ENCODE measurements around the gene FLOT1.
A peak's percentile ranks its signal among the peaks of the same experiment; 100 is the strongest.
"Not testable (repeated sequence)": the region's sequence is repeated elsewhere in the genome, so short reads cannot be mapped to it uniquely, and the experiment has no call there.

Gene FLOT1

GRCh38 chr6:30724906-30725667 is 17.4 kb downstream of the FLOT1 start:
- H3K4me1 ChIP-seq (ENCODE audit: insufficient read depth, low read length): 0 out of 2 replicates have a peak, but pooled peaks cover 3% of the 10 kb centered on the region
- no peaks in the 10 kb centered on the region for H3K9me3 ChIP-seq (ENCODE audit: control insufficient read depth, insufficient read depth, low read length)
- peaks cover 24% of the 10 kb centered on the region for H3K36me3 ChIP-seq (ENCODE audit: insufficient read depth, low read length)
- no peak overlapping the region for H3K9ac ChIP-seq (ENCODE audit: low read depth, low read length)

- H3K4me1 ChIP-seq (ENCODE audit: insufficient read depth, low read length); H3K9ac ChIP-seq (ENCODE audit: low read depth, low read length); H3K9me3 ChIP-seq (ENCODE audit: control insufficient read depth, insufficient read depth, low read length): not testable (repeated sequence)
- H3K36me3 ChIP-seq (ENCODE audit: insufficient read depth, low read length): peaks cover 21% of the 10 kb centered on the region
Observed at GRCh38 chr6:30723843-30724741, 18.4 kb downstream of the FLOT1 start.

- not testable (repeated sequence) for H3K9ac ChIP-seq (ENCODE audit: low read depth, low read length); H3K4me1 ChIP-seq (ENCODE audit: insufficient read depth, low read length); H3K9me3 ChIP-seq (ENCODE audit: control insufficient read depth, insufficient read depth, low read length)
- H3K36me3 ChIP-seq (ENCODE audit: insufficient read depth, low read length): peaks cover 21% of the 10 kb centered on the region
Observed at GRCh38 chr6:30723159-30723842, 19.2 kb downstream of the FLOT1 start.

GRCh38 chr6:30722280-30723112 is 20.0 kb downstream of the FLOT1 start:
- Histone ChIP-seq H3K4me1 (ENCODE audit: insufficient read depth, low read length) (0 out of 2 replicates have a peak, but pooled peaks cover 3% of the 10 kb centered on the region), H3K9me3 (ENCODE audit: control insufficient read depth, insufficient read depth, low read length) (no peaks in the 10 kb centered on the region)

GRCh38 chr6:30722025-30722279 is 20.5 kb downstream of the FLOT1 start:
- H3K36me3 ChIP-seq (ENCODE audit: insufficient read depth, low read length): peaks cover 21% of the 10 kb centered on the region
- H3K4me1 ChIP-seq (ENCODE audit: insufficient read depth, low read length); H3K9me3 ChIP-seq (ENCODE audit: control insufficient read depth, insufficient read depth, low read length): not testable (repeated sequence)
- H3K9ac ChIP-seq (ENCODE audit: low read depth, low read length): peak overlapping the region; percentile 96

More at GRCh38 chr6:30722280-30723112, 20.0 kb downstream of the FLOT1 start:
- peak overlapping the region; percentile 96 for H3K9ac ChIP-seq (ENCODE audit: low read depth, low read length)
- peaks cover 21% of the 10 kb centered on the region for H3K36me3 ChIP-seq (ENCODE audit: insufficient read depth, low read length)

DNA sequence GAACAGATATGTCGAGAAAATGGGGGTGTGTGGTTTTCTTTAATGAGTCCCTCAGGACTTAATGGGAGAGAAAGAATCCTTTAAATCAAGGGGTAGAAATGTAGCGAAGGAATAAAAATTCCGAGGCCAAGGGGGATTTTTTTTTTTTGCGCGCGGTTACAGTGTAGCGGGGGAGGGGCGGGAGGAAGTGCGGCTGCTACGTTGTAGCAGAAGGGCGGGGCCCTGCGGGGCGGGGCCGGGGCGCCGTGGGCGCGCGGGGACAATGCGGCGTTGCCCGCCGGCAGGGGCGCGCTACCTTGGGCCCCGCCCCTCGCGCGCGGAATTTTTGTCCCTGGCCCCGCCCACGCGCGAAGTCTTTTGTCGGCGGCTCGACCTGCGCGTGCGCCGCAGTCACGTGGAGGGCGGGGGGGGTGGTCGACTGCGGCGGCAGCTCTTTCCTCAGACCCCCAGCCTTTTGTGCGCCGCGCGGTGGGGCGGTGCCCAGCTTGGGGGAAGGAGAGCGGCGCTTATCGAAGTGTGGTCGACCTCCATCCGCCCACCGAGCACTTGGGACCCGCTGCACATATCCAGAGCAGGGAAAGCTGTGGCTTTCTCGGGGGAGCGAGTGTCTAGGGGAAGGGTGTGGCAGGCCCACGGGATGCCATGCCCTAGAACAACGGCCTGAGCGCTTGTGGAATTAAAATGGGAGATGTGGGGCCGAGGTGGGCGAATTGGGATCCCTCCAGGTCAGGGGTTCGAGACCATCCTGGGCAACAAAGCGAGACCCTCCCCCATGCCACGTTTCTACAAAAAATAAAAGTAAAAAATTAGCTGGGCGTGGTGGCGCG is 21.1 kb downstream of the FLOT1 start:
- peak overlapping the region; percentile 99 for H3K9ac ChIP-seq (ENCODE audit: low read depth, low read length)
- H3K4me1 ChIP-seq (ENCODE audit: insufficient read depth, low read length): 0 out of 2 replicates have a peak, but pooled peaks cover 3% of the 10 kb centered on the region
- H3K9me3 ChIP-seq (ENCODE audit: control insufficient read depth, insufficient read depth, low read length): no peaks in the 10 kb centered on the region
- H3K36me3 ChIP-seq (ENCODE audit: insufficient read depth, low read length): peaks cover 21% of the 10 kb centered on the region

GRCh38 chr6:30720738-30721197 is 21.7 kb downstream of the FLOT1 start:
- Histone ChIP-seq H3K9ac (ENCODE audit: low read depth, low read length) (peak overlapping the region; percentile 99), H3K4me1 (ENCODE audit: insufficient read depth, low read length) (0 out of 2 replicates have a peak, but pooled peaks cover 3% of the 10 kb centered on the region), H3K9me3 (ENCODE audit: control insufficient read depth, insufficient read depth, low read length) (no peaks in the 10 kb centered on the region), H3K36me3 (ENCODE audit: insufficient read depth, low read length) (peaks cover 21% of the 10 kb centered on the region)

- H3K9ac ChIP-seq (ENCODE audit: low read depth, low read length): peak within 1 kb of the TSS; percentile 99
- no peaks in the 10 kb centered on the region for H3K9me3 ChIP-seq (ENCODE audit: control insufficient read depth, insufficient read depth, low read length)
- 0 out of 2 replicates have a peak, but pooled peaks cover 3% of the 10 kb centered on the region for H3K4me1 ChIP-seq (ENCODE audit: insufficient read depth, low read length)
- H3K36me3 ChIP-seq (ENCODE audit: insufficient read depth, low read length): peaks cover 21% of the 10 kb centered on the region
Observed at GRCh38 chr6:30719791-30720737, 22.4 kb downstream of the FLOT1 start, which contains the start of gene TUBB. TUBB (plus strand) TSS chr6:30720352; CDS start chr6:30720507, 155 bp downstream.

GRCh38 chr6:30719356-30719755 is 23.1 kb downstream of the FLOT1 start:
- H3K36me3 ChIP-seq (ENCODE audit: insufficient read depth, low read length): peaks cover 19% of the 10 kb centered on the region
- H3K4me1 ChIP-seq (ENCODE audit: insufficient read depth, low read length): 0 out of 2 replicates have a peak, but pooled peaks cover 3% of the 10 kb centered on the region
- H3K9me3 ChIP-seq (ENCODE audit: control insufficient read depth, insufficient read depth, low read length): no peaks in the 10 kb centered on the region
- peak overlapping the region; percentile 99 for H3K9ac ChIP-seq (ENCODE audit: low read depth, low read length)

- H3K36me3 ChIP-seq (ENCODE audit: insufficient read depth, low read length): peaks cover 14% of the 10 kb centered on the region
- not testable (repeated sequence) for H3K9me3 ChIP-seq (ENCODE audit: control insufficient read depth, insufficient read depth, low read length); H3K4me1 ChIP-seq (ENCODE audit: insufficient read depth, low read length)
- H3K9ac ChIP-seq (ENCODE audit: low read depth, low read length): peak overlapping the region; percentile 89
Observed at GRCh38 chr6:30717845-30718720, 24.4 kb downstream of the FLOT1 start.

DNA sequence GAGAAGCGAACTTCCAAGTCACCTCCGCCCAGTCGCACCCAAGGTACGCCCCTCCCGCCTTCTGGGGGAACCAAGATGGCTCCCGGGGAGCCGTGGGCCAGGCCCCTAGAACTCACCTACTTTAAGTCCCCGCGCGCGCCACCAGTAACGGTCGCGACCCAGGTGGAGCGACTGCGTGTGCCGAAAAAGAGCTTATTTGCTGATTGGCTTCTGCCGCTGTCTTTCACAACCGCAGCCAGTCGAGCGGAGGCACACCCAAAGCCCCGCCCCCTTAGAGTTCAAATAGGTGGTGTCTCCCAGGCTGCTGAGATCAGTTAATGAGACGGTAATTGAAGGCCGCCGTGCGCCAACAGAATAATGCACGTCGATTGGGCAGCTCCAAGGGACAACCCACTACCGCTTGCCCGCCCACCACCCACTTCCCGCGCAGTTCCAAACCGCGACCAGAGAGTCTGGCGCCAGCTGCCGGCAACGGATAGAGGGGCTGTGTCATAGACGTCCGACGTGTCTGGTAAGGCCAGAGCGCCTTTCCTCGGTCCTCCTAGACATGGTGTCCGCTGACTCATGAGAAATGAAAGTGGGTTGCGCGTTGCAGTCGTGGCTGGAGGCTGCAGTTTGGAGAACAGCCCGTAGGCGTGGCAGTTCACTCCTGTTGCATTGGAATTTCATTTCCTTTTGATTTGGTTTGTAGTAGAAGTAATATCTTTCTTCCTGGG is 25.2 kb downstream of the FLOT1 start, which contains the start of gene MDC1:
Gene MDC1, minus strand, starts transcription at position 153 of the 716 bp plus-strand sequence. CDS start 2,106 bp downstream, outside the sequence.
- Histone ChIP-seq H3K9ac (ENCODE audit: low read depth, low read length) (peak within 1 kb of the TSS; percentile 89), H3K4me1 (ENCODE audit: insufficient read depth, low read length) (no peaks in the 10 kb centered on the region), H3K9me3 (ENCODE audit: control insufficient read depth, insufficient read depth, low read length) (no peaks in the 10 kb centered on the region), H3K36me3 (ENCODE audit: insufficient read depth, low read length) (peaks cover 16% of the 10 kb centered on the region)

All from ES-I3 (cell line).